ENCODE results near the gene TSNAX.
"Not testable (repeated sequence)": the region's sequence is repeated elsewhere in the genome, so short reads cannot be mapped to it uniquely, and the experiment has no call there.

Gene TSNAX

DNA sequence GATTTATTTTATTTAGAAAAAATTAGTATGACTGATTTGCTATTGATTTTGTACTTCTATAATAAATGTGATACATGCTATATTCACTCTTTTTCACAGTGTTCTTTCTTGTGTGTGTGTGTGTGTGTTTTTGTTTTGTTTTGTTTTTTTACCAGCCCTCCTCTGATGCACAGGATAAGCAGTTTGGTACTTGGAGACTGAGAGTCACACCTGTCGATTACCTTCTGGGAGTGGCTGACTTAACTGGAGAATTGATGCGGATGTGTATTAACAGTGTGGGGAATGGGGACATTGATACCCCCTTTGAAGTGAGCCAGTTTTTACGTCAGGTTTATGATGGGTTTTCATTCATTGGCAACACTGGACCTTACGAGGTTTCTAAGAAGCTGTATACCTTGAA lies 35.9 kb downstream of the TSNAX start:
- no peak for DNase-seq

- DNase-seq: no peak
Measured at GRCh38 chr1:231566496-231566895, 38.0 kb downstream of the TSNAX start.

- DNase-seq: not testable (repeated sequence)
Measured at GRCh38 chr1:231570262-231570661, 41.8 kb downstream of the TSNAX start.

DNA sequence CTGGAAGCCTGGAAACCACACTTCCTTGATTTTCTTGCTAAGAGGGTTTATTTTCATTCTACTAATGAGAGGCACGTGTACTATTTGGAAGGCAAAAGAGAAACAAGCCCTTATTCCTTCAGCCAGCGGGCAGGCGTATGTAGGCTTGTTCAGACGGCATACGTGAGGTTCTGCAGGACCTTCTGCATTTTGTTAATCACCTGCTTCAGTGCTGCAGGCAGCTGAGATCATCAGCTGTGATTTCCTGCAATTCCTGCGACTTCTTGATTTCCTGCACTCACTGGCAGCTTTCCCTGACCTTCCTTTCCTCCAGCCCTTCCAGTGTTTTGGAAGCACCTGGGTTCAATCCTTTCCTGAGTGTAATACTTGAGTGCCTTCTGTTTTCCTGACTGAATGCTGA lies 43.4 kb downstream of the TSNAX start:
- no peak for DNase-seq

DNA sequence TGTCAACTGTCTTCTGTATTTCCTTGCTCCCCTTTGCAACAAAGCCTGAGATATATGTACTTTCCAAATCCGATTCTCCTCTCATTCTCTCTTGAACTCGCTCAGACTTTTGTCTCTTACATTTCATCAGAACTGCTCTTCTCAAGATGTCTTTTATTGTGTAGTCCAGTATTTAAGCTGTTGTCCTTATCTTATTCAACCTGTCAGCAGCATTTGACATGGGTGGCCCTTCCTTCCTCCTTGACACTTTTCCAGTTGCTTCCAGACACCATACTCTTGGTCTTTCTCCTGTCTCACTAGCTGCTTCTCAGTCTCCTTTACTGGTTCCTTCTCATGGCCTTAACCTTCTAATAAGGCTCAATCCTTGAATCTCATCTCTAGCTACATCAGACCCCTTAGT lies 47.0 kb downstream of the TSNAX start:
- DNase-seq: no peak

DNA sequence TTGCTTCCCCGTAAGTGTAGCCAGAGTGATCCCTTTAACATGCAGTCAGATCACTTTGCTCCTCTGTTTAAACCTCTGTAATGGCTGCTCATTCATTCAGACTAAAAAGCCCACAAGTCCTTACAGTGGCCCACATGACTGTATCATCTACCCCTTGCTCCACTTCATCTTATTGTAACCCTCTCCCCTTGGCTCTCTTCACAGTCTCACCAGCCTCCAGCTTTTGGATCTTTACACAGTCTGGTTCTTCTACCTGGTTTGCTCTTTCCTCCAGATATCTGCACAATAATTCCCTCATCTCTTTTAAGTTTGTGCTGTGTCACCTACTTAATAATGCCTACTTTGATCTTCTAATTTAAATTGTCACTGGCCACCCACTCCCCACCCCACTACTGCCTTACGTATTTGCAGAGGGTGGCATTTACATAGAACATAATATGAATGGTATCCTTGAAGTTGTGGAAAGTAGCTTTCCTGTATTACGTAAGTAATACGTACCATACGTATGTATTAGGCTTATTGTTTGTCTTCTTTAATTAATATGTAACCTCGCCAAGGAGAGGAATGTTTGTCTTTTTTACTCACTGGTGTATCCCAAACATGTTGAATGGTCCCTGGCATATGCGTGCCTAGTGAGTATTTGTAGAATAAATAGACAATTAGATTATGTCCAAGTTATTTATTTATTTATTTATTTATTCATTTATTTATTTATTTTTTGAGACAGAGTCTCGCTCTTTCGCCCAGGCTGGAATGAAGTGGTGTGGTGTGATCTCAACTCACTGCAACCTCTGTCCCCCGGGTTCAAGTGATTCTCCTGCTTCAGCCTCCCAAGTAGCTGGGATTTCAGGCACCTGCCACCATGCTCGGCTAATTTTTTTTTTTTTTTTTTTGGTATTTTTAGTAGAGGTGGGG lies 48.6 kb downstream of the TSNAX start:
- no peak for DNase-seq

GRCh38 chr1:231580874-231581273 lies 52.4 kb downstream of the TSNAX start:
- no peak for DNase-seq

GRCh38 chr1:231581859-231582258 lies 53.4 kb downstream of the TSNAX start:
- DNase-seq: peak; percentile 47

DNA sequence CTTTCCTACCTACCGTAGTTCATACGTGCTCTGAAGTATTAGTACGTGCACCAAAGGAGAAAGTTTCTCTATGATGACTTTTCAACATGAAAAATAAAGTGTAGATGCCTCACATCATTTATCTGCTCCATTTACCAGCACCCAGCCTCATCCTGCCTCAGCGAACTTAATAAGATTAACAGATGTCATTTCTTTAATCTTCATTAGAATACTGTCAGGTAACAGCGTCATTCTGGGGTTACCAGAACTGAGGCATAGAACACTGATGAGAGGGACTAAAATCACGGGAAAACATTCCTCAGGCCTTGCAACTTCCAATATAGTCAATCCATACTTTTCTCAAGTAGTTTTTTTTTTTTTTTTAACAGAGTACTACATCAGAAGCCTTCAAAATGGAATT lies 54.9 kb downstream of the TSNAX start:
- DNase-seq: peak; percentile 86

DNA sequence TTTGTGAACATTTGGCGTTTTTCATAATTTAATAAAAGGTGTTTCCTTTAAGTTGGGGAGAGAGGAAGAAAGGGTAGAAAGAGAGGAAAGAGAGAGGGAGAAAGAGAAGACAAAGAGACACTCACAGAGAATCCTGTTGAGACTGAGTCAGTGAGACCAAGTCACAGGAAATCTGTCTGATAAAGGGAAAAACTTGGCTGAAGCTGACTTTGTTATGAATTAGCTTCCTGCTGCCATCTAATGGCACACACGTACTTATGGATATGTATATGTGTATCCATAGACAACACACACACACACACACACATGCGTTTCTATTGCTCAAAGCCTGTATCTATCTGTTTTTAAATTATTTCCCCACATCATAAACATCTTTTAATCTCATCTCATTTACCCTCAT lies 55.6 kb downstream of the TSNAX start:
- DNase-seq: peak; percentile 63

- DNase-seq: no peak
Measured at GRCh38 chr1:231584921-231585320, 56.5 kb downstream of the TSNAX start.

GRCh38 chr1:231590453-231591198 lies 62.2 kb downstream of the TSNAX start:
- DNase-seq: peak; percentile 83

GRCh38 chr1:231591466-231591865 lies 63.0 kb downstream of the TSNAX start:
- DNase-seq: no peak

DNA sequence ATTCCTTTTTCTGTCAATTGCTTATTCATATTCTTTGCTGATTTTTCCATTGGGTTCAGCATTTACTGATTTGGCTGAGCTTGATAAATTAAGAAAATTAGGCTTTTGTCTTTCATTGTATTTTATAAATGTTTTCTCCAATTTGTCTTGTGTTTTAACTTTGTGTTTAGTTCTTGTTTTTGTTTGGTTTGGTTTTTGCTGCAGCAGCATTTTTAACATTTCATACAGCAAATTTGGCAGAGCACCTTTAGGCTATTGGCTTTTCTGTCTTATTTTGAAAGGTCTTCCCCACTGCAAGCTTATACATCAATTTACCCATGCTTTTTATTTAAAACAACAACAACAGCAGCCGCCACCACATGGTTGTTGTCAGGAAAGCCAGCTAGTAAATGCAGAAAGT lies 64.3 kb downstream of the TSNAX start:
- DNase-seq: no peak

GRCh38 chr1:231593264-231593663 lies 64.8 kb downstream of the TSNAX start:
- not testable (repeated sequence) for DNase-seq

DNA sequence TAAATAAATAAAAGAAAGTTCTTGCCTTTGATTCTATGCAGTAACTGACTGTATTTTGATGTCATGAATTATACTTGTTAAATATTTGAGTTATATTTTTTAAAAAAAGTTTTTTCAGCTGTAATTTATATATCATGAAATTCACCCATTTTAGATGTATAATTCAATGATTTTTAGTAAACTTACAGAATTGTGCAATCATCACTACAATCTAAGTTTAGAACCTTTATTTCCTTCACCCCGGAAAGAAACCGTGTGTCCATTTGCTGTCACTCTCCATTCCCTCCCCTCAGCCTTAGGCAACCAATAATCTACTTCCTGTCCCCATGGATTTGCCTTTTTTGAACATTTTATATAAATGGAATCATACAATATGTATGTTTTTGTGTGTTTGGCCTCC lies 65.7 kb downstream of the TSNAX start:
- no peak for DNase-seq

GRCh38 chr1:231594749-231595148 lies 66.3 kb downstream of the TSNAX start:
- DNase-seq: no peak

DNA sequence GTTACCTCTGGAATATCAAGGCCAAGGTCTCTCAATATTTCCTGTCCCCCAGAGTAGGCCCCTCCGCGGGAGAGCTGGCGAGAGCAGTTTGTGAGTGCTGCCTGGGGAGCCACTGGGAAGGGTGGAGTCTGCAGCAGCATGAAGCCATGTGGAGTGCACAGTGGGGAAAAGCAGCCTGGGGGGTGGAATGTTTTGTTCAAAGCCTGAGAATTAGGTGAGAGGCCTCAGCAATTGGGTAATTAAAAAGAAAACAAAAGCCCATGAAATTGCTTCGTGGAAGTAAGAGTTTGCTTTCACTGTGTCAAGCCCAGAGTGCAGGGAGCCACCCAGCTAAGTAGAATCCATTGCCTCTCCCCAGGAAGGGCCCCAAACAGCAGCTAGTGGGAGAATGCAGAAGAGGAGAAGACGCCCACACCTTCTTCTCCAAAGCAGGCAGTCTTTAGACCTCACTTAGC lies 67.9 kb downstream of the TSNAX start:
- DNase-seq: no peak

- no peak for DNase-seq
Measured at GRCh38 chr1:231597971-231598370, 69.5 kb downstream of the TSNAX start.

GRCh38 chr1:231600458-231600976 lies 72.0 kb downstream of the TSNAX start:
- DNase-seq: no peak

GRCh38 chr1:231601824-231602672 lies 73.6 kb downstream of the TSNAX start:
- DNase-seq: no peak

GRCh38 chr1:231602673-231602984 lies 74.2 kb downstream of the TSNAX start:
- no peak for DNase-seq
